Nephron progenitor cell (in vitro differentiated cells): ENCODE measurements around the gene XRN2.
"Not testable (repeated sequence)": the region's sequence is repeated elsewhere in the genome, so short reads cannot be mapped to it uniquely, and the experiment has no call there.

ENCODE experiments used
- DNase-seq: peaks from one replicate; pipeline ENCODE4 v3.0.0; 2021
- H3K27ac Mint-ChIP-seq: 2 replicates; pipeline ENCODE4 v1.8.0; 2021; ENCODE audit warnings: mild to moderate bottlenecking, moderate library complexity, mixed read lengths
- H3K27me3 Mint-ChIP-seq: 2 replicates; pipeline ENCODE4 v1.8.0; 2021; ENCODE audit warnings: mild to moderate bottlenecking, low read depth, mixed read lengths; ENCODE audit not compliant: poor library complexity
- H3K36me3 Mint-ChIP-seq: 2 replicates; pipeline ENCODE4 v1.8.0; 2021; ENCODE audit warnings: low read depth, mixed read lengths
- H3K4me1 Mint-ChIP-seq: 2 replicates; pipeline ENCODE4 v1.8.0; 2021; ENCODE audit warnings: mixed read lengths
- H3K4me3 Mint-ChIP-seq: 2 replicates; pipeline ENCODE4 v1.8.0; 2021; ENCODE audit warnings: mild to moderate bottlenecking, moderate library complexity, mixed read lengths
- H3K9me3 Mint-ChIP-seq: 2 replicates; pipeline ENCODE4 v1.8.0; 2021; ENCODE audit warnings: mild to moderate bottlenecking, moderate library complexity, mixed read lengths
- TF ChIP-seq, protein P1 (sequence below): fragments of 200-600 bp; sonication (generic); IDR thresholded peaks from 2 replicates; pipeline ENCODE4 v1.5.0; 2021; ENCODE audit warnings: antibody characterized with exemption

Gene XRN2

DNA sequence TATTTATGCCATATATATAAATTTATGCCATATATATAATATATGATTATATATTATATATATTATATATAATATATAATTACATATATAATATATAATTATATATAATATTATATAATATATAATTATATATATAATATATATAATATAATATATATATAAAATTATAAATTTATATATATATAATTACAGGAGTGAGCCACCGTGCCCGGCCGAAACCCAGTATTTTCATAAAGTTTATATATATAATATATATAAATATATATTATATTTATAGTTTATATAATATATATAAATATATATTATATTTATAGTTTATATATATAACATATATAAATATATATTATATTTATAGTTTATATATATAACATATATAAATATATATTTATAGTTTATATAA is 62.6 kb downstream of the XRN2 start:
- H3K4me3 Mint-ChIP-seq: no peak overlapping the region
- TF ChIP-seq, protein P1, sequence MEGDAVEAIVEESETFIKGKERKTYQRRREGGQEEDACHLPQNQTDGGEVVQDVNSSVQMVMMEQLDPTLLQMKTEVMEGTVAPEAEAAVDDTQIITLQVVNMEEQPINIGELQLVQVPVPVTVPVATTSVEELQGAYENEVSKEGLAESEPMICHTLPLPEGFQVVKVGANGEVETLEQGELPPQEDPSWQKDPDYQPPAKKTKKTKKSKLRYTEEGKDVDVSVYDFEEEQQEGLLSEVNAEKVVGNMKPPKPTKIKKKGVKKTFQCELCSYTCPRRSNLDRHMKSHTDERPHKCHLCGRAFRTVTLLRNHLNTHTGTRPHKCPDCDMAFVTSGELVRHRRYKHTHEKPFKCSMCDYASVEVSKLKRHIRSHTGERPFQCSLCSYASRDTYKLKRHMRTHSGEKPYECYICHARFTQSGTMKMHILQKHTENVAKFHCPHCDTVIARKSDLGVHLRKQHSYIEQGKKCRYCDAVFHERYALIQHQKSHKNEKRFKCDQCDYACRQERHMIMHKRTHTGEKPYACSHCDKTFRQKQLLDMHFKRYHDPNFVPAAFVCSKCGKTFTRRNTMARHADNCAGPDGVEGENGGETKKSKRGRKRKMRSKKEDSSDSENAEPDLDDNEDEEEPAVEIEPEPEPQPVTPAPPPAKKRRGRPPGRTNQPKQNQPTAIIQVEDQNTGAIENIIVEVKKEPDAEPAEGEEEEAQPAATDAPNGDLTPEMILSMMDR: no peak
- no peaks in the 10 kb centered on the region for H3K27me3 Mint-ChIP-seq
- no peak overlapping the region for H3K27ac Mint-ChIP-seq
- H3K9me3 Mint-ChIP-seq: no peaks in the 10 kb centered on the region
- H3K36me3 Mint-ChIP-seq: peaks cover 60% of the 10 kb centered on the region
- no peaks in the 10 kb centered on the region for H3K4me1 Mint-ChIP-seq
- no peak for DNase-seq

DNA sequence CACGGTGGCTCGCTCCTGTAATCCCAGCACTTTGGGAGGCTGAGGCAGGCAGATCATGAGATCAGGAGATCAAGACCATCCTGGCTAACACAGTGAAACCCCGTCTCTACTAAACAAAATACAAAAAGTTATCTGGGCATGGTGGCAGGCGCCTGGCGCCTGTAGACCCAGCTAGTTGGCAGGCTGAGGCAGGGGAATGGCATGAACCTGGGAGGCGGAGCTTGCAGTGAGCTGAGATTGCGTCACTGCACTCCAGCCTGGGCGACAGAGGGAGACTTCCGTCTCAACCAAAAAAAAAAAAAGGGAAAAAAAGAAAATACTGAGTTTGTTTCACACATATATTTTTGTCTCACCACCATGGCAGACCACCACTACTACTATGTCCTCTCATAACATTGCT is 63.1 kb downstream of the XRN2 start:
- not testable (repeated sequence) for DNase-seq, H3K27ac Mint-ChIP-seq, H3K27me3 Mint-ChIP-seq, H3K4me1 Mint-ChIP-seq, H3K9me3 Mint-ChIP-seq, H3K4me3 Mint-ChIP-seq
- H3K36me3 Mint-ChIP-seq: peaks cover 59% of the 10 kb centered on the region

DNA sequence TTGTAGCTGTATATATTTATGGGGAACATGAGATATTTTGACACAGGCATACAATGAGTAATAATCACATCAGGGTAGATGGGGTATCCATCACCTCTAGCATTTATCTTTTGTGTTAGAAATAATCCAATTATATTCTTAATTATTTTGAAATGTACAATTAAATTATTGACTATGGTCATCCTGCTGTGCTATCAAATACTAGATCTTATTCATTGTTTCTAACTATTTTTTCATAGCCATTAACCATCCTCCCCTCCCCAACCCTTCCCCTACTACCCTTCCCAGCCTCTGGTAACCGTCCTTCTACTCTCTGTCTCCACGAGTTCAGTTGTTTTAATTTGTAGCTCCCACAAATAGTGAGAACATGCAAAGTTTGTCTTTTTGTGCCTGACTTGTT is 65.7 kb downstream of the XRN2 start:
- Mint-ChIP-seq H3K27ac (no peak overlapping the region), H3K27me3 (no peaks in the 10 kb centered on the region), H3K36me3 (peaks cover 57% of the 10 kb centered on the region), H3K4me3 (no peak overlapping the region), H3K9me3 (no peaks in the 10 kb centered on the region), H3K4me1 (peaks cover 5% of the 10 kb centered on the region)
- DNase-seq: no peak
- TF ChIP-seq, protein P1: no peak

DNA sequence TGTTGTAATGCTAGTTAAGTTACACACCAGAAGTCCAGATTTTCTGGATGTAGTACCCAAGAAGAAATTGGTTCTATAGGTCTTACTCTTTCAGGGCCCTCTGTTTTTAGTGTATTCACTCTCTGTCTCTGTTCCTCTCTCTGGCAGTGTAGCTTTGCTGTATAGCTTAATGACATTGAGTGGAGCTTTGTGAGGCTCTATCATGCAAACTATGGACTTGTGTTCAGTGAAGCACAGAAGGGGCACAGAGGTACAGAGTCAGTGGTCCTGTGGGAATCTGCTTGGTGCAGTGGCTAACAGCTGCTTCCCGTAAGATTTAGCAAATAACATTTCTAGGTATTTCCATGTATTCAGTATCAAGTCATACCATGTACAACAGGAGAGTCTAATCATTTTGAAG is 68.1 kb downstream of the XRN2 start:
- peaks cover 5% of the 10 kb centered on the region for H3K4me1 Mint-ChIP-seq
- H3K36me3 Mint-ChIP-seq: peaks cover 71% of the 10 kb centered on the region
- TF ChIP-seq, protein P1: no peak
- no peaks in the 10 kb centered on the region for H3K9me3 Mint-ChIP-seq
- H3K27ac Mint-ChIP-seq: no peak overlapping the region
- H3K4me3 Mint-ChIP-seq: no peak overlapping the region
- no peaks in the 10 kb centered on the region for H3K27me3 Mint-ChIP-seq
- DNase-seq: no peak

DNA sequence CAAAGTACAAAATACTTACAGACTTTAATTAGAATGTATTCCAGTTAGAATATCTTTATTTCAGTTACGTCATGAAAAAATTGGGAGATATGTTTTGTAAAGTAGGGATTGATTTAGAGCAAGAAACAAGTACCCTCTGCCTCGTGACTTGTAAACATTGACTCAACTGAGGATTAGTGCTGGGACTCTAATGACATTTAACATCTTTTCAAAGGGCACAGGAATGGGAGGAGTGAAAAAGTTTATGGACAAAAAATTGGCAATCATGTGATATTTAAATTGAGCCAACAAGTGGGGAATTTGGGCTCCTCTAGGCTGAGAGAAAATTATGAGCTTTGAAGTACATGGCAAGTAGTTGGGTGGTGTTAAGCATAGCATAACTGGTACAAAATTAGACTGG is 68.9 kb downstream of the XRN2 start:
- TF ChIP-seq, protein P1: no peak
- no peaks in the 10 kb centered on the region for H3K9me3 Mint-ChIP-seq
- no peak for DNase-seq
- H3K27me3 Mint-ChIP-seq: no peaks in the 10 kb centered on the region
- peaks cover 5% of the 10 kb centered on the region for H3K4me1 Mint-ChIP-seq
- no peak overlapping the region for H3K4me3 Mint-ChIP-seq
- H3K36me3 Mint-ChIP-seq: peaks cover 70% of the 10 kb centered on the region
- no peak overlapping the region for H3K27ac Mint-ChIP-seq

DNA sequence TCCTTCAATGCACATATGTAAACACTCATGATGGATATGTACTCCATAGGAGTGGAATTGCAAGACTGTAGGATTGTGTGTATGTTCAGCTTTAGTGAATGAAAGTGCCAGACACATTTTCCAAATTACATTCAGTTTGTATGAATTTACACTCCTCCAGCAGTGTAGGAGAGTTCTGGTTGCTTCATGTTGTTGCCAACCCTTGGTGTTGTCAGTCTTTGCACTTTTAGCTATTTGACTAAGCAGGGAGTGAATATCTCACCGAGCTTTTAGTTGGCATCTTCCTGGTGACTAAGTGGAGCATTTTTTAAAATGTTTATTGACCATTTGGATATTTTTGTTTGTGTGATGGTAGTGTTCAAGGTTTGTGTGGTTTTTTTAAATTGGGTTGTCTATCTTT is 70.3 kb downstream of the XRN2 start:
- Mint-ChIP-seq H3K4me1 (peaks cover 14% of the 10 kb centered on the region), H3K36me3 (peaks cover 70% of the 10 kb centered on the region), H3K27ac (no peak overlapping the region), H3K9me3 (no peaks in the 10 kb centered on the region), H3K4me3 (no peak overlapping the region), H3K27me3 (no peaks in the 10 kb centered on the region)
- TF ChIP-seq, protein P1: no peak
- DNase-seq: no peak
